ENCODE data around the gene FOXE1. TPM values are rescaled to one million over a fixed set of nuclear protein-coding genes. Genes with fewer than 3 reads are reported as not detected.

The FOXE1 gene
- total and polyA plus RNA-seq, 2 donors (not counting 1 experiment from before 2014, with no cell fraction given): 2.0 TPM; not detected in 1

DNA sequence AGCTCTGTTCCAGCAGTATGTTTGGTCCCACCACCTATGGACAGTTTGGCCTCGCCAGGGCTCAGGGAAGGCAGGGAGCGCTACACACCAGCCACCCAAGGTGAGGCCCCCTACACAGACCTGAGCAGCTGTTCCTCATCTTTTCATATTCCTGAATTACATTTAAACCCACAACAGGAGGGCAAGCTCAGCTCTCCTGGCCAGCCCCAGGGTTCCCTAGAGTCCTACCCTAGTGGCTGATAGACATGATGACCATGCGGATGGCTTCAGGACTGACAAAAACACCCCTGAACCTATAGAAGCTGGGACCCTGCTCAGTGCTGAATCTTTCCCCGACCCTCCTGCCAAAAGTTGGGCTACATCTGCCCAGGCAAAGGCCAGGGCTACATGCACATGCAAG lies 6.7 kb upstream of the FOXE1 start:
- no peak for DNase-seq (ENCODE audit: low read depth in 2 of 2)
- H3K36me3 ChIP-seq (ENCODE audit: control insufficient read depth, insufficient read depth, low read length): no peaks in the 10 kb centered on the region
- H3K4me3 ChIP-seq (replicated peaks in 1 of 4; ENCODE audit: control extremely low read depth in 1 of 4, insufficient read depth in 1 of 4, low read depth in 3 of 4, low read length in 4 of 4): no peak overlapping the region
- H3K4me1 ChIP-seq (ENCODE audit: control insufficient read depth, extremely low read depth, insufficient read depth, low read length): no peaks in the 10 kb centered on the region
- no peak overlapping the region for H2AFZ ChIP-seq (ENCODE audit: low read length)
- peaks cover 49% of the 10 kb centered on the region for H3K27me3 ChIP-seq (ENCODE audit: control insufficient read depth, insufficient read depth, low read length)
- H3K27ac ChIP-seq (ENCODE audit: insufficient read depth, low read length): no peak overlapping the region
- TF ChIP-seq, protein P1, sequence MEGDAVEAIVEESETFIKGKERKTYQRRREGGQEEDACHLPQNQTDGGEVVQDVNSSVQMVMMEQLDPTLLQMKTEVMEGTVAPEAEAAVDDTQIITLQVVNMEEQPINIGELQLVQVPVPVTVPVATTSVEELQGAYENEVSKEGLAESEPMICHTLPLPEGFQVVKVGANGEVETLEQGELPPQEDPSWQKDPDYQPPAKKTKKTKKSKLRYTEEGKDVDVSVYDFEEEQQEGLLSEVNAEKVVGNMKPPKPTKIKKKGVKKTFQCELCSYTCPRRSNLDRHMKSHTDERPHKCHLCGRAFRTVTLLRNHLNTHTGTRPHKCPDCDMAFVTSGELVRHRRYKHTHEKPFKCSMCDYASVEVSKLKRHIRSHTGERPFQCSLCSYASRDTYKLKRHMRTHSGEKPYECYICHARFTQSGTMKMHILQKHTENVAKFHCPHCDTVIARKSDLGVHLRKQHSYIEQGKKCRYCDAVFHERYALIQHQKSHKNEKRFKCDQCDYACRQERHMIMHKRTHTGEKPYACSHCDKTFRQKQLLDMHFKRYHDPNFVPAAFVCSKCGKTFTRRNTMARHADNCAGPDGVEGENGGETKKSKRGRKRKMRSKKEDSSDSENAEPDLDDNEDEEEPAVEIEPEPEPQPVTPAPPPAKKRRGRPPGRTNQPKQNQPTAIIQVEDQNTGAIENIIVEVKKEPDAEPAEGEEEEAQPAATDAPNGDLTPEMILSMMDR (conservative IDR thresholded peaks at IDR 0.05 in 1 of 2, IDR thresholded peaks at IDR 0.05 in 1 of 2; ENCODE audit: low read depth in 1 of 2, low read length in 2 of 2): no peak
- TF ChIP-seq EZH2 (IDR thresholded peaks at IDR 0.05; ENCODE audit: low read length, missing control alignments): no peak
- H3K79me2 ChIP-seq (ENCODE audit: control insufficient read depth, insufficient read depth, low read length): no peaks in the 10 kb centered on the region
- no peak overlapping the region for H3K4me2 ChIP-seq (ENCODE audit: extremely low read depth, insufficient read depth, low read length)
- no peaks in the 10 kb centered on the region for H3K9me3 ChIP-seq (ENCODE audit: control insufficient read depth, insufficient read depth, low read depth, low read length)
- no peaks in the 10 kb centered on the region for H4K20me1 ChIP-seq (ENCODE audit: control insufficient read depth, extremely low read depth, insufficient read depth, low read length)
- H3K9ac ChIP-seq (ENCODE audit: insufficient read depth, low read length): no peak overlapping the region

DNA sequence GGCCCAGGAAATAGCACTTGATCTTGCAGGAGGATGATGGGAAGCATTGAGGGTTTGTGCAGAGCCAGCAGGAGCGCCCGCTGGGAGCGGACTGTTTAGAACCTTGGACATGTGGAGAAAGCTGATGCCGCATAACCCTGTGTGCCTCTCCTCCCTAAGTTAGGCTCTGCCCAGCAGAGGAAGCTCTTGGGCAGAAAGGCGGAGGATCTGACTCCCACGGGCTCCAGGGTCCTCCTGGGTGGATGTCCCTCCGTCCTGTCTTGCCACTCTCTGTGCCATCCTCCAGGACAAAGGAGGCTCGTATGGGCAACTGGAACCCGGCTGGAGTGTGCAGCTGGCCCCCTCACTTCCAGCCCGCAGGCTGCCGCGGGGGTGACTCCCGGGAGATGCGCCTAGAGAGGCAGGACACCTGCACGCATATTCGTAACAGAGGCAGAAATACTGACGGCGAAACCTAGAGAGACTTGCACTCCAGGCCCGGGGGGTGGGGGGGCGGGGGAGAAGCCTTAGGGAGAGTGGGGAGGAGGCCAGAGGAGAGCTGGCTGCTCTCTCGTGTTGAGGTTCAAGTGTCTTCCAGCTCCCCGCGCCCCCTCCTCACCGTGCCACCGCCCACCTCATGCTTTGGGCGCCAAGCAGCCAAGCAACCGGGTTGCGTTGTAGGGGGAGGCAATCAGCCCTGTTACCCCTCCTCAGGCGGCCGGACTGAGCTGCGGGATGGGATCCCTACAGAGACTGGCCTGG lies 5.4 kb upstream of the FOXE1 start:
- H3K79me2 ChIP-seq (ENCODE audit: control insufficient read depth, insufficient read depth, low read length): no peaks in the 10 kb centered on the region
- no peak overlapping the region for H3K27ac ChIP-seq (ENCODE audit: insufficient read depth, low read length)
- H3K9me3 ChIP-seq (ENCODE audit: control insufficient read depth, insufficient read depth, low read depth, low read length): no peaks in the 10 kb centered on the region
- H3K4me3 ChIP-seq (replicated peaks in 1 of 4; ENCODE audit: control extremely low read depth in 1 of 4, insufficient read depth in 1 of 4, low read depth in 3 of 4, low read length in 4 of 4): no peak overlapping the region
- H3K36me3 ChIP-seq (ENCODE audit: control insufficient read depth, insufficient read depth, low read length): no peaks in the 10 kb centered on the region
- no peaks in the 10 kb centered on the region for H3K4me1 ChIP-seq (ENCODE audit: control insufficient read depth, extremely low read depth, insufficient read depth, low read length)
- no peak for DNase-seq (ENCODE audit: low read depth in 2 of 2)
- no peak overlapping the region for H3K9ac ChIP-seq (ENCODE audit: insufficient read depth, low read length)
- no peak overlapping the region for H3K4me2 ChIP-seq (ENCODE audit: extremely low read depth, insufficient read depth, low read length)
- H2AFZ ChIP-seq (ENCODE audit: low read length): no peak overlapping the region
- peaks cover 61% of the 10 kb centered on the region for H3K27me3 ChIP-seq (ENCODE audit: control insufficient read depth, insufficient read depth, low read length)
- no peaks in the 10 kb centered on the region for H4K20me1 ChIP-seq (ENCODE audit: control insufficient read depth, extremely low read depth, insufficient read depth, low read length)
- TF ChIP-seq EZH2 (IDR thresholded peaks at IDR 0.05; ENCODE audit: low read length, missing control alignments): no peak
- TF ChIP-seq, protein P1 (conservative IDR thresholded peaks at IDR 0.05 in 1 of 2, IDR thresholded peaks at IDR 0.05 in 1 of 2; ENCODE audit: low read depth in 1 of 2, low read length in 2 of 2): no peak

DNA sequence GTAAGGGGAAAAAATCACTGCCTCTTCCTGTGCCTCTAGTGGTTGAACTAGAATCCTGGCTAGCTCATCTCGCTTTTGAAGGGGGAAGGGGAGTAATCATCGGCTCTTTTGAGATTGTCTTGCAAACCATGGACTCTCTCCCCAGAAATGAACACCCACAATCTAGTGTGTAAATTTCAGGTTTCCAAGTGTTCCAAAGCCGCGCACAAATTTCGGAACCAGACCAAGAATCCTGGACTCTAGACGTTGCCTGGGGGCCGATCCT lies 4.9 kb upstream of the FOXE1 start:
- no peak for DNase-seq (ENCODE audit: low read depth in 2 of 2)
- H3K27me3 ChIP-seq (ENCODE audit: control insufficient read depth, insufficient read depth, low read length): peaks cover 64% of the 10 kb centered on the region
- no peak for TF ChIP-seq EZH2 (IDR thresholded peaks at IDR 0.05; ENCODE audit: low read length, missing control alignments)
- TF ChIP-seq, protein P1 (conservative IDR thresholded peaks at IDR 0.05 in 1 of 2, IDR thresholded peaks at IDR 0.05 in 1 of 2; ENCODE audit: low read depth in 1 of 2, low read length in 2 of 2): peak in 1 of 2 donors; percentile 14
- H3K9ac ChIP-seq (ENCODE audit: insufficient read depth, low read length): peak overlapping the region; percentile 2
- peak overlapping the region in 1 of 4 experiments; percentile 30 for H3K4me3 ChIP-seq (replicated peaks in 1 of 4; ENCODE audit: control extremely low read depth in 1 of 4, insufficient read depth in 1 of 4, low read depth in 3 of 4, low read length in 4 of 4)
- H3K36me3 ChIP-seq (ENCODE audit: control insufficient read depth, insufficient read depth, low read length): no peaks in the 10 kb centered on the region
- no peak overlapping the region for H3K4me2 ChIP-seq (ENCODE audit: extremely low read depth, insufficient read depth, low read length)
- H4K20me1 ChIP-seq (ENCODE audit: control insufficient read depth, extremely low read depth, insufficient read depth, low read length): no peaks in the 10 kb centered on the region
- H3K27ac ChIP-seq (ENCODE audit: insufficient read depth, low read length): no peak overlapping the region
- no peaks in the 10 kb centered on the region for H3K4me1 ChIP-seq (ENCODE audit: control insufficient read depth, extremely low read depth, insufficient read depth, low read length)
- H2AFZ ChIP-seq (ENCODE audit: low read length): no peak overlapping the region
- H3K9me3 ChIP-seq (ENCODE audit: control insufficient read depth, insufficient read depth, low read depth, low read length): no peaks in the 10 kb centered on the region
- H3K79me2 ChIP-seq (ENCODE audit: control insufficient read depth, insufficient read depth, low read length): no peaks in the 10 kb centered on the region

All from fibroblast of lung (primary cell).